ENCODE results near the gene SNX11.

The SNX11 gene

GRCh38 chr17:48110761-48111160 is 3.2 kb downstream of the SNX11 start:
- no peak for TF ChIP-seq ZNF274 (IDR thresholded peaks at IDR 0.05; ENCODE audit: low read depth, low read length)
- peak overlapping the region; percentile 41; the same call in 1 of the 2 replicates for H3K4me3 ChIP-seq (ENCODE audit: low read length)

- peak overlapping the region; percentile 89 for H3K4me3 ChIP-seq (ENCODE audit: low read length)
- TF ChIP-seq ZNF274 (IDR thresholded peaks at IDR 0.05; ENCODE audit: low read depth, low read length): no peak
These were observed 4.3 kb downstream of the SNX11 start for GRCh38 chr17:48111937-48112241.

GRCh38 chr17:48113201-48113676 is 5.7 kb downstream of the SNX11 start:
- peak overlapping the region; percentile 89 for H3K4me3 ChIP-seq (ENCODE audit: low read length)
- no peak for TF ChIP-seq ZNF274 (IDR thresholded peaks at IDR 0.05; ENCODE audit: low read depth, low read length)

- no peak for TF ChIP-seq ZNF274 (IDR thresholded peaks at IDR 0.05; ENCODE audit: low read depth, low read length)
- no peak overlapping the region for H3K4me3 ChIP-seq (ENCODE audit: low read length)
These were observed 14.5 kb downstream of the SNX11 start for GRCh38 chr17:48121923-48122664.

- H3K4me3 ChIP-seq (ENCODE audit: low read length): no peak overlapping the region
- TF ChIP-seq ZNF274 (IDR thresholded peaks at IDR 0.05; ENCODE audit: low read depth, low read length): no peak
These were observed 15.1 kb downstream of the SNX11 start for GRCh38 chr17:48122665-48123045.

- no peak overlapping the region for H3K4me3 ChIP-seq (ENCODE audit: low read length)
- no peak for TF ChIP-seq ZNF274 (IDR thresholded peaks at IDR 0.05; ENCODE audit: low read depth, low read length)
These were observed 15.5 kb downstream of the SNX11 start for GRCh38 chr17:48123111-48123510.

GRCh38 chr17:48123776-48124388 is 16.3 kb downstream of the SNX11 start:
- H3K4me3 ChIP-seq (ENCODE audit: low read length): no peak overlapping the region
- TF ChIP-seq ZNF274 (IDR thresholded peaks at IDR 0.05; ENCODE audit: low read depth, low read length): no peak

- H3K4me3 ChIP-seq (ENCODE audit: low read length): no peak overlapping the region
- no peak for TF ChIP-seq ZNF274 (IDR thresholded peaks at IDR 0.05; ENCODE audit: low read depth, low read length)
These were observed 18.4 kb downstream of the SNX11 start for GRCh38 chr17:48125829-48126531.

GRCh38 chr17:48126532-48126850 is 18.9 kb downstream of the SNX11 start:
- no peak for TF ChIP-seq ZNF274 (IDR thresholded peaks at IDR 0.05; ENCODE audit: low read depth, low read length)
- H3K4me3 ChIP-seq (ENCODE audit: low read length): no peak overlapping the region

- no peak for TF ChIP-seq ZNF274 (IDR thresholded peaks at IDR 0.05; ENCODE audit: low read depth, low read length)
- no peak overlapping the region for H3K4me3 ChIP-seq (ENCODE audit: low read length)
These were observed 19.9 kb downstream of the SNX11 start for GRCh38 chr17:48127371-48128051.

GRCh38 chr17:48128400-48128799 is 20.8 kb downstream of the SNX11 start:
- no peak overlapping the region for H3K4me3 ChIP-seq (ENCODE audit: low read length)
- TF ChIP-seq ZNF274 (IDR thresholded peaks at IDR 0.05; ENCODE audit: low read depth, low read length): no peak

GRCh38 chr17:48129981-48130380 is 22.4 kb downstream of the SNX11 start:
- no peak for TF ChIP-seq ZNF274 (IDR thresholded peaks at IDR 0.05; ENCODE audit: low read depth, low read length)
- H3K4me3 ChIP-seq (ENCODE audit: low read length): no peak overlapping the region

- no peak overlapping the region for H3K4me3 ChIP-seq (ENCODE audit: low read length)
- TF ChIP-seq ZNF274 (IDR thresholded peaks at IDR 0.05; ENCODE audit: low read depth, low read length): no peak
These were observed 23.8 kb downstream of the SNX11 start for GRCh38 chr17:48131216-48131824.

GRCh38 chr17:48132385-48132784 is 24.8 kb downstream of the SNX11 start:
- TF ChIP-seq ZNF274 (IDR thresholded peaks at IDR 0.05; ENCODE audit: low read depth, low read length): no peak
- H3K4me3 ChIP-seq (ENCODE audit: low read length): no peak overlapping the region

All from GM08714 (cell line).